ENCODE measurements around the gene MATN1.
A peak's percentile ranks its signal among the peaks of the same experiment; 100 is the strongest.

The MATN1 gene

DNA sequence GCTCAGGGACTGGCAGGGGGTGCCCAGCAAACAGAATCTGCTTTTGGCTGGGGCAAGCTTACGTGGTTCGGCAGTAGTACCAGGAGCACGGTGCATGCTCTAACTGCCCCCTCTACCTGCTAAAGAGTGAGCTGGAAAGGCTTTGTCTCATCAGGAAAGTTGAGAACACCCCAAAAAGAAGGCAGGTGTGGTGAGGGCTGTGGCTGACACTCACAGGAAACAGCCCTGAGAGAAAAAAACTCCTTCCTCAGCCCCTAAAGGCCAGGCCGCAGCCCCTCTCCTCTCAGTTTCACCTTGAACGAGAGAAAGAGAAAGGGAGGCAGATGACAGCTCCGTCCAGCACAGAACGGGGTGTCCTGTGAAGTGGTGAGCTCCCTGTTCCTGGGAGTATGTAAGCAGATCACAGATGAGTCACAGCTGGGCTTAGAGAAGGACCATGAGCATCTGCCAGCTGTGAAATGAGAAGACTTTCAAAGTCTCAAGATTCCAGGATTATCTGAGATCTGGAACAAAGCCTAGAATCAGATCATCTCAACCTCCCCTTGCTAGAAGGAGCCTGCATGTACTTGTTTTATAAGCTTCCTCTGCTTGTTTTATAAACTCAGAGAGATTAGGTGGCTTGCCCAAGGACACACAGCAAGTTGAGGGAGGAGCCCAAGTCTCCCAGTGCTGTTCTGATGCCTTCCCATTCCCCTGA lies 20.8 kb upstream of the MATN1 start:
- no peak for DNase-seq

DNA sequence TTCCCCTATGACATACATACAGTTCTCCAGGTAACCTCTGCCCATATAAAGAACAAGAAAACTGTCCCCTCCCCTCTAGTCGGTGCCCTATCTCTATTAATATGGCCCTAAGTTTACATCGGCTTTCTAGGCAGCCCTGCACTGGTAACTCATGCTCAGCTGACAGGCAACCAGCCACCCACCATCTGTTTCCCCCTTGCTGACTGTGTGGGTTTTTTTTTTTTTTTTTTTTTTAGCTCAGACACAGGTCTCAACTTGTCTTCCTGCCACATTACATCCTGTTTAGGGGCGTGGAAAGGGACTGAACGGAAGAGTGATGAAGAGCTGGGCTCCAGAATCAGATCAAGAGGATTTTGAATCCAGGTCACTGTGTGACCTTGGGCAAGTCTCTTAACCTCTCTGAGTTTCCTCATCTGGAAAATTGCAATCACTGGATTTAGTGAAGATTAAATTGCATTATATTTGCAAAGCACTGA lies 20.2 kb upstream of the MATN1 start:
- DNase-seq, result no peak

DNA sequence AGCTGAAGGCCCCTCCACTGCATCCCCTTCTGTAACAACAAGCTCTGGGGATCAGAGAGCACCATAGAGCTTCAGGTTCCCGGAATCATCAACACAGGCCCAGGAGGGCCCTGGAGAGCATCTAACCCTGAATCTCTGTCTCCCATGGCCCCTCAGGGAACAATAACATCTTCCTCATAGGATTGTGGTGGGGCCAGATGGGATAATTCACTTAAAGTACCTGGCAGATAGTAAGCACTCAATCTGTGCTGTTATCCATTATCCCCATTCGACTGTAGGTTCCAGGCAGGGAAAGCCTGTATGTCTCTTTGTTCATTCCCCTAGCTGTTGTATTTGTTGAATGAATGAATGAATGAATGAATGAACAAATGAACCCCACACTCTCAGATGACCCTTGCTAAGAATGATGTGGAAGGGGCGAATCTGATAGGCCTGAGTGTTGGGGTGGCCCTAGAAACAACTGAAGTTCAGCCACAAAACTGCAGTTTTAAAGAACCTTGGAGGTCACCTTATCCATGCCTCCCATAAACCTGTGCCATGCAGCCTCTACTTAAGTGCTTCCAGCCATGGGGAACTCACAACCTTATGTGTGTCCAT lies 19.7 kb upstream of the MATN1 start:
- no peak for DNase-seq

DNA sequence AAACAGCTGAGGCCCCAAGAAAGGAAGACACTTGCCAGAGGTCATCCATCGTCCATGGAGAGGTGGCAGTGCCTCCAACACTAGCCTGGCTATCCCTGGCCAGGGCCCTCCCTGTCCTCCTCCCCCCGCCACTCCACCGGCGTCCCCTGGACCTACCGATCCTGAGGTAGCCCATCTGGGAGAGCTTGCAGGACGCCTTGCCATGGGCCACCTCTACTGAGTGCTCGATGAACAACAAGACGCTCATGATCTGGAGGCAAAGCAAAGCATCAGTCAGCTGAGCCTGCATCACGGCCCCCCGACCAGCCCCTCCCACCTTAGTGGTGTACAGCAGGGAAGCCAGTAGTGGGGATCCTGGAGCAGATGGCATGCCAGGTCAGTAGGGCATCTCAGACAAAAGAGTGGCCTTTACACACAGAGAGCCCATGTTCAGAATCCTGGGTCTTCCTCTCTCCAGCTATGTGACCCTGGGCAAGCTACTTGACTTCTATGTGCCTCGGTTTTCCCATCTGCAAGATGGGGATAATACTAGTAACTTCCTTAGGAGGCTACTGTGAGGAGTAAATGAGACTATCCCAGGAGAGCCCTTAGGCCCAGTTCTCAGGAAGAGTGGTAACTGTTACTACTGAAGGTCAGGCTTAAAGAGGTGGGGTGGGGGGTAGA lies 19.0 kb upstream of the MATN1 start:
- DNase-seq, result no peak

DNA sequence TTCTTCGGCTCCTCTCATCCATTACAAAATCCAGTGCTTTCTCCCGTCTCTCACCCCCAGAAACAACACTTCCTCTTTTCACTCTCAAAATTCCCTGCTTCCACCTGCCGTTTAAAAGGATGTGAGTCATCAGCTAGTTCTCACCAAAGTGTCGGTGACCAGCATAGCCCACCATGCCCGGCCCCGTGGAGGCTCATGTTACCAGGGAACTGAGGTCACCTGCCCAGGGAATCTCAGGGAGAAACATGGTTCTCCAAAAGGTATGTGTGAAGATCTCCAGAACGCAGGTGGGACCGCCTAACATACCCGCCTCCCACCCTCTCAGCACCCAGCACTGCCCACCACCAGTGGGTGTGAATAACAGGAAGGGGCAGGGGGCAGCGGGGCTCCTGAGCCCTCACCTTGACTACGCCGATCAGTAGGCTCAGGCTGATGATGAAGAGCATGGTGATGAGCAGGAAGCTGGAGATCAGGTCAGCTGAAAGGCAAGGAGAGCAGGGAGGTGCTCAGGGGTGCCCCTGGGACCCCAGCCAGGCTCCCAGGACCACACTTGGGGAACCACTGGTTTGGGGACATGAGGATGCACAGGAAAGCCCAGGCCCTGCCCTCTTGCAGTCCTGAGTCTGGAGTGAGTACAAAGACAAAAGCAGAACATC lies 18.0 kb upstream of the MATN1 start:
- no peak for DNase-seq

DNA sequence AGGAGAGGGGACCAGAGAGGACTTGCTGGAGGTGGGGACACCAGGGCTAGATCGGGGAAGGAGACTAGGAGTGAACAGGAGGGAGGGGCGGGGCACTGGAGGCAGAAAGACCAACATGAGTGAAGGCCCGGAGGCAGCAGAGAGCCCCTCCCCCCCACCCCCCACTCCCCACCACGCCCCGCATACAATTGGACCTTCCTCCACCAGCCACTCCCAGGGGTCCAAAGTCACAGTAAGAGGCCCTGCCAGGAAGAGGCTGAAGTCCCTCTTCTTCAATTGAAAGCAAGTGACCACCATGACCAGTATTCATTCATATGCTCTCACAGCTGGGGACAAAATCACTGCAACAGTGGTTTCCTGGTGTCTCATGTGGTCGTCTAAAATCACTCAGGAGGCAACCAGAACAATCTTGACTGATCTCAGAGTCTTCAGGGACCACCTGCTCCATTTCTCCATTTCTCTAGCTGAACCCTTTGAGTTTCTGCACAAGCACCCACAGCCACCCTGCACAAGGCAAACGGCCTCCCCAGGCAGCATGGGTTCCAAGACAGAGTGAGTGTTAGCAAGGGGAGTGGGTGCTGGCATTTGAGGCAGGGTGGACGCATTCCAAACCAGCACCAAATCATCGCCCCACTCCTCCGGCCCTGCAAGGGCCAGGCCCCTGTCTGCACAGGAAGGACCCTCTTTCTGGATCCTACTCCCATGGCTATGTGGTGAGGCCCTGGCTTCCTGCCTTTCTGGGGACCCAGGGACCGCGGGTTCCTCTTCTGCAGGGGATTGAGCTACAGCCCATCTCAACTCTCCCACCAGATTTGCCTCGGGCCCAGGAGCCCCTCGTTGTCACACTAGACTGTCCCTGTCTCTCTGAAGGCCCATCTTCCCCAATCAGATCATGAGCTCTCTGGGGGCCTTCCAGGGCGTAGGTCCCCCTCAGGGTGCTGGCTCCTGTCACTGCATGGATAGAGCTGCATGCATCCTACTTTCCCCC lies 17.2 kb upstream of the MATN1 start:
- no peak for DNase-seq

DNA sequence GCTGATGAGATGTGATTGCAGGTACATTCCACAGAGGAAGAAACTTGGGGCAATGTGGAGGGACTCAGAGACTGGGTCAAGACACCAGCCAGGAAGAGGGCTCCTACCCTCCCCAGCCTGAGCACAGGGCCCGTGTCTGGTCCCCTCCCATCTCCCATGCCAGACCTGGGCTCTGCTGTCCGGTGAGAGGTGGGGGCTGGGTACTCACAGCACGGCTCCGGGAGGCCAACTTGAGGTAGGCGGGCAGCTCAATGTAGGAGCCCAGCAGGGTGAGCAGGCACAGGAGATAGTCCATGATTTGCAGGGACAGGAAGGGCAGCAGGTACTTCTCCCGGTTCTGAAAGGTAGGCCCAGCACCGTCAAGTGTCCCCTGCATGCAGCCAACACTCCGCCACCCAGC lies 16.2 kb upstream of the MATN1 start:
- DNase-seq, result no peak

DNA sequence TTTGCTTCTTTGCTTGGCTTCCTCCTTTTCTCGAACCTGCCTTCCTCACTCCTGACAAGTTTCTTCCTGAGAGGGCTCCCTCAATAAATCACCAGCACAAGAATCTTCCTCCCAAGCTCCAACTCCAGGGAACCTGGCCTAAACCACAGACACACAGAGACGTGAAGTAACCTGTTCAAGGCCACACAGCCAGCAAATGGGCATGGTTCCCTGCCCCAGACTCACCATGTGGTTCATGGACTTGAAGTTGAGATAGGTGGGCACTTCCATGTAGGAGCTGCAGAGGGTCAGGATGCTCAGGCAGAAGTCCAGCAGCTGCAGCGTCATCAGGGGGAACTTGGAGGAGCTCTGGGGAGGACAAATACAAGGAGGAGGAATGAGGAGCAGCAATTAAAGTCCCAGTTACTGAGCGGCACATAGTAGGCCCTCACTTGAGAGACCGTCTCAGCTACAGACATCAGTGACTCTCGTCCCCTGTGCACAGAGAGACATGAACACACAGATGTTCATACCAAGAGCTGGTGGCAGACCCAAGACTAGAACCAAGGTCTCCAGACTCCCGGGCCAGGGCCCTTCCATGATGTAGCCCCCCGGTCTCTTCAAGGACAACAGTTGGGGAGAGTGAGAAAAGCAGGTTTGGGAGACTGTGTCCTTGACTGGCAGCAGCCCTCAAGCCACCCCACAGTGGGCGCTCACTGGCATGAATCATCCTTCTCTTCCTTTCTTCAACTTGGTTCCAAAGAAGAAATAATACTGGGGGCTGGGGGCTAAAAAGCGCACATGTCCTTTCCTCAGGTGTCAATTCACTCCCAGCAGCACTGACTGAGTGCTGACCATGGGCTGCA lies 15.6 kb upstream of the MATN1 start:
- no peak for DNase-seq

DNA sequence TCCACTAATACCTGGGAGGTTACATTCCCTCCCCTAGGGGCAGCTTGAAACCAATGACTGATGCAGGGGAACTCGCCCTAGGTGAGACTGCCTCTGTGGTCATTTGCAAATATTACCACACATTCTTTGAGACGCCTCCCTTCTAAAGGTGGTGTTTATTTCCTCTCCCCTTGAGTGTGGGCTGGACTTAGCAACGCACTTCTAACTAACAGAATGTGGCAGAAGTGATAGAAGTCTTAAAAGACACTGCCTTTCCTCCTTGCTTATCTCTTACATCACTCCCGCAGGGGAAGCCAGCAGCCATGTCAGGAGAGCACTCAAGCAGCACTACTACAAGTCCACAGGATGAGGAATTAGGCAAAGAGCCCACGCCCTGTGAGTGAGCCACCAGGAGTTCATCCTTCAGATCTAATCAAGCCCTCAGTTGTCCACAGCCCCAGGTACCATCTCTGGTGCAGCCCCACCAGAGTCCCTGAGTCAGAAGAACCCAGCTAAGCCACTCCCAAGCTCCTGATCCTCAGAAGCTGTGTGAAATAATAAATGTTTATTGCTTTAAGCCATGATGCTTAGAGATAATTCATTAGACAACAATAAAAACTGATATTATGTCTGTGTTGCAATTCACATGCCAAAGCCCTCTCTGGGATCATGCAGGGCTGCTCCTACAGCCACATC lies 14.8 kb upstream of the MATN1 start:
- no peak for DNase-seq

DNA sequence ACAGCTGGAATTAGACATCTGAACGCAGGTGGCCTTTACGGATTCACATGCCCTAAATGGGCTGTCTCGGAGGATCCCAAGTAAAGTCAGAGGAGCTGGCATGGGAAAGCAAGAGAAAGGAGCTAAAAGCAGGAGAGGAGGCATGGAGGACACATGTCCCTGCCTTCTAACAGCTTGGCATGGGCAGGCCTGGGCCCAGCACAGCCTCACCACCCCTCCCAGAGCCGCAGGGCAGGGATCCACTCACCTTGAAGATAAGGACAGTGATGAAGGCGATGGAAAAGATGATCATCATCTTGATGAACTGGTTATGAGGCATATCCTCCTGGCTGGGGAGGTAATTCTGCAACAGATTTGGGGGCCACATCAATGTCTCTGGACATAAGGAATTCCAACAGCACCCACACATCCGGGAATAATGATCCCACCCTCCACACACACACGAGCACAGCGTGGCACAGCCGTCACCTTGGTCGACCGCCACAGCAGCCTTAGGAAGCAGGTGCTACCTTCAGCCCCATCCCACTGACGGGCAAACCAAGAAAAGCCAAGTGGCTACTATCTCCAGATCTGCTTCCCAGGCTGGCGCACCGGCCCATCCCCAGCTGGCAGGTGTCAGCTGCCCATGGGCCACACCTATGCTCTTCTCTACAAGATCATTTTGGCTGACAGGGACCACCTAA lies 14.1 kb upstream of the MATN1 start:
- DNase-seq, result no peak

DNA sequence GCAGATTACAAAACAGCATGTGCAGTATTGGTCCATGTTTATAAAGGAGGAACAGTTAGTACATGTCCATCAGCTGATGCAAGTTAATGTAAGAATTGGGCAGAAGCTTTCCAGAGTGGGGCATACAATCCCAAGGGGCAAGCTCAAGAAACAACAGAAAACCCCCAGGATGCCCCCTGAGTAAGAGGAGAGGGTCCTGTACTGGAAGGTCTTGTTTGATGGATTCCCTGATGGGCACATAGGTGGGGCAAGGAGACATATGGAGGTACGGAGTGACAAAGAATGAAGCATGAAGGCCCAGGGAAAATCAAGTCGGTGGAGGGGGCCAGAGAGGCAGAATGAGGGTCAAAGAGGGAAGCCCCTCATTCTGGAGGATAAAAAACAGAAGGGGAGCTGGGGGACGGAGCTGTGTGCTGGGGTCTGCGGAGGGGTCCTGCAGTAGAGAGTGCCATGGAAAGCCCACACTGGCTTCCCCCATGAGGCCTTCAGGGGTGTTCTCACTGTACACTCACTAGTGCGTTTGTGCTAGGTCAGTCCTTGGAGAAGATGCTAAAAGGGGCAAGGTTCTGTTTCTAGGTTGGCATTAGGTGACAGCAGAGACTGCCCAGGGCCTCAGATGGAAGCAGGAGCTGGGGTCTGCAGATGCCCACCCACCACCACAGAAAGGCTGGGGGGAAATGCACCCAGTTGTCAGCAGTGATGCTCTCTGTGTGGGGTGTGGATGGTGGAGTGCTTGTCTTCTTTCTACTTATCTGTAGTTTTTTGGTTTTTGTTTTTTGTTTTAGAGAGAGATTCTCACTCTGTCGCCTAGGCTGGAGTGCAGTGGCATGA lies 12.5 kb upstream of the MATN1 start:
- no peak for DNase-seq

DNA sequence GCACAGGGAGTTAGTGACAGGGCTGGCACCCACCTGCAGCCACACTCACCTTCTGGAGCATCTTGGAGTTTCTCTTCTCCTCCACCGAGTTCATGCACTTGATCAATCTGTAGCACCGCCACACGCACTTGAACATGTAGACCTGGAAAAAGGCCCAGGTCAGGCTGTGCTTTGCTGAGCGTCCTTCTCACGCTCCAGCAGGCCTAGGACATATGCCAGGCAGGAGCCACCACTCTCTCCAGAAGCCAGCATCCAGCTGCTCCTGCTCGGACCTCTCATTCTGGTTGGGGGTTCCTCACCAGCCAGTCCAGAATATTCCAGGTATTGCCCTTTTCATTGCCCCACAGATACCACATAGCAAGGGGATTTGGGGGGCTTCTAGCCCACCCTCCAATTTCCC lies 11.7 kb upstream of the MATN1 start:
- DNase-seq, result no peak

DNA sequence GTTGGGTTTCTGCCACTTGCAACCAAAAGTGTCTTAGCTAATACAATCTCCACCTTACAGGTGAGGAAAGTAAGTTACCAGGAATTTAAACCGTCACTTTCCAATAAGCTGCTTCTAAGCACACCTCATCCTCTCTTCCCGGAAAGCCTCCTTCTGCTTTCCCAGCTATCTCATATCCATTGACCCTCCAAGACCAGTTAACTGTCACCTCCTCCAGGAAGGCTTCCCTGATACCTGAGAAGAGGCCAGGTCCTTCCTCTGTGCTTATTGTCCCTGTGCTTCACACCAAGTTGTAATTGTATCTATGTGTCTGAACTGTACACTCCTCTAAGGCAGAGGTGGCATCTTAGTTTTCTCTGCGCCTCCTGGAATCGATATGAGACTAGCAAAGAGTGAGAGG lies 11.2 kb upstream of the MATN1 start:
- DNase-seq, result no peak

DNA sequence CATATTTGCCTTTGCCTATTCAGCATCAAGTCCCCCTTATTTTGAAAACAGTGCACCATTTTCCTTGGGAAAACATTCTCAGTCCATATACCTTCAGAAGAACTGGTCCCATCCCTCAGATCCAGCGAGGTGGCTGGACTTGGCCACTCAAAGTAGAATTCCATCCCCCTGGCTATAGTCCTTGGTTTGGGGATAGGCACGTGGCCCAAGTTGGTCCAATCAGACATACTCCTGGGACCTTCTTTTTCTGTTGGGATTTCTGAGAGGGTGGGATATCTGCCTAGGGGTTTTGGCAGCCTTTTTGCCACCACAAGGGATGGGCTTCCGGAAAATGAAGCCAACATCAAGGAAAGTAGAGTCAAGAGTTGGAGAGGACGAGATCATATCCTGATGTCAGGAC lies 10.7 kb upstream of the MATN1 start:
- no peak for DNase-seq

DNA sequence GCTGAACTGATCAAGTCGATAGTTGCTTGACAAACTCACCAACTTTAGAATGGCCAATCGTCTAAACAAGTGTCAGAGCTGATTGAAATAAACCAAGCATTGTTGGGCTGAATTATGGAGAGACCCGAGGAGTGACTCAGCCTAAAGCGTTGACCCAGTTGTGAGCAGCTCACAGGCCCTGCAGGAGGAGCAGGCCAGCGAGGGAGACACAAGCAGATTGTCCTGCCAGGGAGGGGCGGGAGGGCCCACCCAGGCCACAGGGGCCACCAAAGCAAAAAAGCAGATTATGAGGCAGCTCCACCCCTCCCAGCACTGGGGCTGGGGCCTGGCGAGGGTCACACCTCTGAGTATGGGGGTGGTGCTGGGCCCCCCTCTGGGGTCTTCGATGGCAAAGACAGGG lies 10.1 kb upstream of the MATN1 start:
- DNase-seq, result peak; percentile 70

DNA sequence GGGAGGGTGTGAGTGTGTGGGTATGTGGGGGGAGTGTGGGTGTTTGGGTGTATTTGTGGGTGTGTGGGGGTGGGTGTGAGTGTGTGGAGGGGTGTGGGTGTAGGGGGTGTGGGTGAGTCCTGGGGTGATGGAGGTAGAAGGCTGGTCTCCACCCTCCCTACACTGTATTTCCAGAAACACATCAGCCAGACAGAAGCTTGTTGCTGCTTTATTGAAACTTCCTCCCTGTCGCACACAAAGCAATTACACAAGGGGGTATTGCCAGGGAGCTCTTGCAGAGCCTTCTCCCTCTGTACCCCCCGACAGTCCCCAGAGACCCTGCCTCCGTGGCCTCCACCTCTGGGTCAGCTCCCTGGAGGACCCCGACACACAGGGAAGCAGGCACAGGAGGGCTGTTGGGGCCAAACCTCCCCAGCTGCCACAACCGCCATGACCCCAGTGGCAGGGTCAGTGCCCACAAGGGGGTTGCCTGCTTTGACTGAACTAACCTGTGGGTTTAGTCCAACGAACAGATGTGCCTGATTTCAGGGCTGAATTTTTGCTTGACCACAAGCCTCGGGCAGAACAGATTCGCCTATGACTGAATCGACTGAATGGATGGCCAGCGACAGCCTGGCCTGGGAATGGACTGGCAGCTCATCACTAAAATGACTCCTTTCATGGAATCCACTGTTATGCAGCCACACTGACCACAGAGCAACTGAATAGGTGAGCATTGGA lies 9.1 kb upstream of the MATN1 start:
- DNase-seq, result peak; percentile 52

DNA sequence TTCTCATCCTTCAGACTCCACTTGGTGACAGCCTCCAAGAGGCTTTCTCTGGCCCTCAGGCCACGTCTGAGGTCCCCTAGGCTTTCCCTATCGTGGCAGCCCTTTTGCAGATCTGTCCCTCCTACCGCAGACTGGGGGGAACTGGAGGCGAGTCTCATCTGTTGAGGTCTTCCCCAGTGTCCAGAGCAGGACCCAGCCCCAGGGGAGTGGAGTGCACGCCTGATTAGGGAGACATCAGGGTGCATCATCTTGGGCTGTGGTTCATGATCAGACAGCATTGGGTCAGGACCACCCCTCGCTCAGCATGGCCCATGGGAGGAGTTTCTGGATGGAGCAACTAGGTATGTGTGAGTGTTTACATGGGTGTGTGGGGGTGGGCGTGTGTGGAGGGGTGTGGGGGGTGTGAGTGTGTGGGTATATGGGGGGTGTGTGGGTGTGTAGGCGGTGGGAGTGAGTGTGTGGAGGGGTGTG lies 8.5 kb upstream of the MATN1 start:
- no peak for DNase-seq

DNA sequence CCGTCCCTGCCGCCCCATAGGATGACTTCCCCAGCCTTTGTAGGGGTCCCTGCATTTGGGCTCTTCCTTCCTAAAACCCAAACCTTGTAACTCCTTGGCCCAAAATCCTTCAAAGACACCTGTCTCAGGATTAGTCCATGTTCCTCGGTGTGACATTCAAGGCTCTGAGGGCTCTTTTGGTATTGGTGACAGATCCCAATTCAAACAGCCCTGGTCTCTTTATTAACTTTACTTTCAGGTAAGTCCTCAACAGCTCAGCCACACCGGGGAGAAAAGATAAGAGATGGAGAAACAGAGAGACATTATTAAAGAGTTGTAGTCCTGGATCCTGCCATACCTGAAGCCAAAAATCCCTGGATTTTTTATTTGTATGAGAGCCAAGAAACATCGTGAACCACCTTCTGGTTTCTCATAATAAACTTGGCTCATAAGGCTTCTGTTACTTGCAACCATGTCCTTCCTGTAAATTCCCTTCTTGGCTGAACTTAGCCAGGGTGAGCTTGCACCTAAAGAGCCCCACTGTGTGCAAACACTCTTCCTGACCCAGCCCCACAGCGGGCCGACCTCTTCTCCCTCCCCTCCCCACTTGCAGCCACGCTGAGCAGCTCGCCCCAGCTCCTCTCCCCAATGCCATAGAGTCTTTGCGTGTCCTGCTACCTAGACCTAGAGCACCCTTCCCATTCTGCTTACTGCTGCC lies 7.9 kb upstream of the MATN1 start:
- DNase-seq, result no peak

Measured in retina (tissue), 1 donor.